ENCODE data around the gene RXFP1. TPM values are rescaled to one million over a fixed set of nuclear protein-coding genes. Genes with fewer than 3 reads are reported as not detected.

RXFP1 gene
- total and polyA plus RNA-seq, 4 donors, result 0.24 to 1.5 (median 0.80) TPM

DNA sequence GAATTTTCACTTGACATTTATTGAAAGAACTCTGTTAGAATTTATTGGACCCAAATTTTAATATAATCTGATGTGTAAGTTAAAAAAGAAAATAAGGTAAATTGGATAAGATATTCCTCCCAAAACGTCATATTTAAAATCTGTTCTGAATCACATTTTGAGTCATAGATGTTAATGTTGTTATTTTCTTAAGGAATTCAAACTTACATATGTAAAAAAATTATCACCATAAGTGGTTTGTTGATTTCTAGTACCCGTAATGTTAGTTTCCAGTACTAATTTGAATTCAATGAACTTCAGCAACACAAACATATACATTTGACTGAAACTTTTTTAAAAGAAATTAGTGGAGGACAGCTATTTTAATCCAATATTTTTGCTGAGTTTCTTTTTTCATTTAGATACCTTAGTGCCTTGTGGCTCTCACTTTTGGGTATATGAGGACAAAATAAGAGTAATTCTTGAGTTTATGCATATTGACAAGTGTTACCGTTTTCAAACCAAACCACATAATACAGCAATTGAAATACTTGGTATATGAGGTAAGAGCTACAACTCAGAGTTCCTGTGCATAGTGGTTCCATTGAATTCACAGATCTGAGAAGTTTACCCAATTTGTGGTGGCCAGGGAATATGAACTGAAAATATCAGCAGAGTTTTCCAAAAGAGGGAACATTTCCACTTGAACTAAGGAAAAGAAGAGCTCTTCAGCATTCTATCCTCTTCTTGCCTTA, 78.2 kb downstream of the RXFP1 start:
- 68% methylated on average over 3 of the region's 3 CpGs for WGBS
- TF ChIP-seq, protein P1, sequence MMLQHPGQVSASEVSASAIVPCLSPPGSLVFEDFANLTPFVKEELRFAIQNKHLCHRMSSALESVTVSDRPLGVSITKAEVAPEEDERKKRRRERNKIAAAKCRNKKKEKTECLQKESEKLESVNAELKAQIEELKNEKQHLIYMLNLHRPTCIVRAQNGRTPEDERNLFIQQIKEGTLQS (IDR thresholded peaks at IDR 0.05), result no peak
- TF ChIP-seq, protein P2, sequence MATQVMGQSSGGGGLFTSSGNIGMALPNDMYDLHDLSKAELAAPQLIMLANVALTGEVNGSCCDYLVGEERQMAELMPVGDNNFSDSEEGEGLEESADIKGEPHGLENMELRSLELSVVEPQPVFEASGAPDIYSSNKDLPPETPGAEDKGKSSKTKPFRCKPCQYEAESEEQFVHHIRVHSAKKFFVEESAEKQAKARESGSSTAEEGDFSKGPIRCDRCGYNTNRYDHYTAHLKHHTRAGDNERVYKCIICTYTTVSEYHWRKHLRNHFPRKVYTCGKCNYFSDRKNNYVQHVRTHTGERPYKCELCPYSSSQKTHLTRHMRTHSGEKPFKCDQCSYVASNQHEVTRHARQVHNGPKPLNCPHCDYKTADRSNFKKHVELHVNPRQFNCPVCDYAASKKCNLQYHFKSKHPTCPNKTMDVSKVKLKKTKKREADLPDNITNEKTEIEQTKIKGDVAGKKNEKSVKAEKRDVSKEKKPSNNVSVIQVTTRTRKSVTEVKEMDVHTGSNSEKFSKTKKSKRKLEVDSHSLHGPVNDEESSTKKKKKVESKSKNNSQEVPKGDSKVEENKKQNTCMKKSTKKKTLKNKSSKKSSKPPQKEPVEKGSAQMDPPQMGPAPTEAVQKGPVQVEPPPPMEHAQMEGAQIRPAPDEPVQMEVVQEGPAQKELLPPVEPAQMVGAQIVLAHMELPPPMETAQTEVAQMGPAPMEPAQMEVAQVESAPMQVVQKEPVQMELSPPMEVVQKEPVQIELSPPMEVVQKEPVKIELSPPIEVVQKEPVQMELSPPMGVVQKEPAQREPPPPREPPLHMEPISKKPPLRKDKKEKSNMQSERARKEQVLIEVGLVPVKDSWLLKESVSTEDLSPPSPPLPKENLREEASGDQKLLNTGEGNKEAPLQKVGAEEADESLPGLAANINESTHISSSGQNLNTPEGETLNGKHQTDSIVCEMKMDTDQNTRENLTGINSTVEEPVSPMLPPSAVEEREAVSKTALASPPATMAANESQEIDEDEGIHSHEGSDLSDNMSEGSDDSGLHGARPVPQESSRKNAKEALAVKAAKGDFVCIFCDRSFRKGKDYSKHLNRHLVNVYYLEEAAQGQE (IDR thresholded peaks at IDR 0.05), result no peak
- TF ChIP-seq EGR1 (IDR thresholded peaks at IDR 0.05; ENCODE audit: low read depth in 2 of 2), result no peak

DNA sequence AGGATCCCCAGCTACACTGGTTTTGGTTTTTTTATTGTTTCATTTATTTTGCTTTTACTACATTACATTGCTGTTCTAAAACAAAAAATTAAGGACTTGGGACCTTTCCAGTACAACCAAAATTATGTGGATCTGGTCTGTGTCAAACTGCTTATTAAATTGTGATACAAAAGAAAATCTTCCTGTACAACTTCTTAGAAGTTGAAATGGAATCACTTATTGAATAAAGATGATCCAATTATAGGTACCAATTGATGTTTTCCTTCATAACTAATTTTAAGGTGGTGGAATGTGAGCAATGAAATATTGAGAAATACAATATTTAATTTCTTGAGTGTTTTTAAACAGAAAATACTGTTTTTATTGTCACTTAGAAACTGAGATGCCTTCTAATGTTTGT, 82.7 kb downstream of the RXFP1 start:
- Histone ChIP-seq H3K36me3 (ENCODE audit: control insufficient read depth in 4 of 4, insufficient read depth in 3 of 4, low read depth in 1 of 4, low read length in 3 of 4) (no peaks in the 10 kb centered on the region), H3K4me3 (ENCODE audit: low read depth in 1 of 3, low read length in 3 of 3) (no peak overlapping the region), H3K9me3 (ENCODE audit: control insufficient read depth in 4 of 4, low read length in 3 of 4) (no peaks in the 10 kb centered on the region), H3K9ac (ENCODE audit: low read depth in 1 of 2, low read length in 2 of 2) (no peak overlapping the region), H3K27me3 (ENCODE audit: control insufficient read depth in 4 of 4, insufficient read depth in 4 of 4, low read length in 3 of 4) (no peaks in the 10 kb centered on the region), H3K27ac (ENCODE audit: low read depth in 1 of 2, low read length in 2 of 2) (no peak overlapping the region), H3K4me1 (ENCODE audit: control insufficient read depth in 4 of 4, insufficient read depth in 4 of 4, low read length in 3 of 4) (no peaks in the 10 kb centered on the region)
- TF ChIP-seq, protein P1 (IDR thresholded peaks at IDR 0.05), result no peak
- no peak for TF ChIP-seq SP1 (IDR thresholded peaks at IDR 0.05)
- no peak for TF ChIP-seq RAD21 (IDR thresholded peaks at IDR 0.05)
- TF ChIP-seq, protein P2 (IDR thresholded peaks at IDR 0.05), result no peak
- TF ChIP-seq HNF4G (IDR thresholded peaks at IDR 0.05), result no peak
- TF ChIP-seq, protein P3, sequence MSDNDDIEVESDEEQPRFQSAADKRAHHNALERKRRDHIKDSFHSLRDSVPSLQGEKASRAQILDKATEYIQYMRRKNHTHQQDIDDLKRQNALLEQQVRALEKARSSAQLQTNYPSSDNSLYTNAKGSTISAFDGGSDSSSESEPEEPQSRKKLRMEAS (IDR thresholded peaks at IDR 0.05), result no peak
- TF ChIP-seq JUND (IDR thresholded peaks at IDR 0.05), result no peak
- TF ChIP-seq TAF1 (conservative IDR thresholded peaks at IDR 0.05), result no peak
- no peak for TF ChIP-seq NR2F2 (IDR thresholded peaks at IDR 0.05)
- TF ChIP-seq RXRA (IDR thresholded peaks at IDR 0.05), result no peak
- TF ChIP-seq EGR1 (IDR thresholded peaks at IDR 0.05; ENCODE audit: low read depth in 2 of 2), result no peak
- TF ChIP-seq, protein P4, sequence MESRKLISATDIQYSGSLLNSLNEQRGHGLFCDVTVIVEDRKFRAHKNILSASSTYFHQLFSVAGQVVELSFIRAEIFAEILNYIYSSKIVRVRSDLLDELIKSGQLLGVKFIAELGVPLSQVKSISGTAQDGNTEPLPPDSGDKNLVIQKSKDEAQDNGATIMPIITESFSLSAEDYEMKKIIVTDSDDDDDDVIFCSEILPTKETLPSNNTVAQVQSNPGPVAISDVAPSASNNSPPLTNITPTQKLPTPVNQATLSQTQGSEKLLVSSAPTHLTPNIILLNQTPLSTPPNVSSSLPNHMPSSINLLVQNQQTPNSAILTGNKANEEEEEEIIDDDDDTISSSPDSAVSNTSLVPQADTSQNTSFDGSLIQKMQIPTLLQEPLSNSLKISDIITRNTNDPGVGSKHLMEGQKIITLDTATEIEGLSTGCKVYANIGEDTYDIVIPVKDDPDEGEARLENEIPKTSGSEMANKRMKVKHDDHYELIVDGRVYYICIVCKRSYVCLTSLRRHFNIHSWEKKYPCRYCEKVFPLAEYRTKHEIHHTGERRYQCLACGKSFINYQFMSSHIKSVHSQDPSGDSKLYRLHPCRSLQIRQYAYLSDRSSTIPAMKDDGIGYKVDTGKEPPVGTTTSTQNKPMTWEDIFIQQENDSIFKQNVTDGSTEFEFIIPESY (IDR thresholded peaks at IDR 0.05), result no peak
- no peak for TF ChIP-seq GABPA (IDR thresholded peaks at IDR 0.05 in 1 of 2, conservative IDR thresholded peaks at IDR 0.05 in 1 of 2)
- TF ChIP-seq YY1 (IDR thresholded peaks at IDR 0.05), result no peak
- no peak for DNase-seq (ENCODE audit: low spot score)

More for the DNA sequence above, 78.2 kb downstream of the RXFP1 start:
- Histone ChIP-seq H3K36me3 (ENCODE audit: control insufficient read depth in 4 of 4, insufficient read depth in 3 of 4, low read depth in 1 of 4, low read length in 3 of 4) (no peaks in the 10 kb centered on the region), H3K4me1 (ENCODE audit: control insufficient read depth in 4 of 4, insufficient read depth in 4 of 4, low read length in 3 of 4) (no peaks in the 10 kb centered on the region), H3K9ac (ENCODE audit: low read depth in 1 of 2, low read length in 2 of 2) (no peak overlapping the region), H3K4me3 (ENCODE audit: low read depth in 1 of 3, low read length in 3 of 3) (no peak overlapping the region), H3K27ac (ENCODE audit: low read depth in 1 of 2, low read length in 2 of 2) (no peak overlapping the region), H3K9me3 (ENCODE audit: control insufficient read depth in 4 of 4, low read length in 3 of 4) (no peaks in the 10 kb centered on the region), H3K27me3 (ENCODE audit: control insufficient read depth in 4 of 4, insufficient read depth in 4 of 4, low read length in 3 of 4) (peaks cover 0 to 3% (median 1%) of the 10 kb centered on the region in 4 donors)
- no peak for DNase-seq (ENCODE audit: low spot score)

Data from liver (tissue), 9 donors.